ENCODE data around the gene B4GALNT1.
"Not testable (repeated sequence)": the region's sequence is repeated elsewhere in the genome, so short reads cannot be mapped to it uniquely, and the experiment has no call there.

The B4GALNT1 gene

GRCh38 chr12:57645990-57646658, 13.1 kb upstream of the B4GALNT1 start:
- DNase-seq, H3K4me1 Mint-ChIP-seq, ATAC-seq, H3K27ac Mint-ChIP-seq, H3K4me3 Mint-ChIP-seq, H3K9me3 Mint-ChIP-seq: not testable (repeated sequence)
- H3K27me3 Mint-ChIP-seq = peaks cover 16% of the 10 kb centered on the region

- no peaks in the 10 kb centered on the region for H3K4me1 Mint-ChIP-seq
- no peak overlapping the region for H3K27ac Mint-ChIP-seq
- no peaks in the 10 kb centered on the region for H3K9me3 Mint-ChIP-seq
- ATAC-seq (no peak), DNase-seq (no peak)
- H3K4me3 Mint-ChIP-seq = no peak overlapping the region
- peaks cover 27% of the 10 kb centered on the region for H3K27me3 Mint-ChIP-seq
Measured at GRCh38 chr12:57641699-57642442, 8.9 kb upstream of the B4GALNT1 start.

- DNase-seq (no peak), ATAC-seq (no peak)
- Mint-ChIP-seq H3K4me3 (no peak overlapping the region), H3K27ac (no peak overlapping the region), H3K4me1 (no peaks in the 10 kb centered on the region), H3K9me3 (no peaks in the 10 kb centered on the region), H3K27me3 (peaks cover 30% of the 10 kb centered on the region)
Measured at GRCh38 chr12:57640175-57641042, 7.4 kb upstream of the B4GALNT1 start.

- H3K4me1 Mint-ChIP-seq = peaks cover 6% of the 10 kb centered on the region
- DNase-seq (no peak), ATAC-seq (no peak)
- H3K27ac Mint-ChIP-seq = peak overlapping the region in 1 of 2 donors; percentile 77
- H3K27me3 Mint-ChIP-seq = peaks cover 53% of the 10 kb centered on the region
- H3K9me3 Mint-ChIP-seq = no peaks in the 10 kb centered on the region
- H3K4me3 Mint-ChIP-seq = no peak overlapping the region
Measured at GRCh38 chr12:57638096-57638495, 5.1 kb upstream of the B4GALNT1 start.

GRCh38 chr12:57637364-57637763, 4.4 kb upstream of the B4GALNT1 start:
- no peak for DNase-seq
- Mint-ChIP-seq H3K4me3 (no peak overlapping the region), H3K9me3 (no peaks in the 10 kb centered on the region), H3K27ac (no peak overlapping the region), H3K27me3 (peaks cover 51% of the 10 kb centered on the region), H3K4me1 (peaks cover 10% of the 10 kb centered on the region)
- ATAC-seq = no peak

- not testable (repeated sequence) for H3K27ac Mint-ChIP-seq, H3K4me3 Mint-ChIP-seq, H3K9me3 Mint-ChIP-seq, DNase-seq, ATAC-seq
- H3K4me1 Mint-ChIP-seq = peaks cover 16% of the 10 kb centered on the region
- peaks cover 51% of the 10 kb centered on the region for H3K27me3 Mint-ChIP-seq
Measured at GRCh38 chr12:57636731-57637130, 3.7 kb upstream of the B4GALNT1 start.

- DNase-seq = peak; percentile 31 to 41
- Mint-ChIP-seq H3K4me1 (peaks cover 29% of the 10 kb centered on the region), H3K9me3 (no peaks in the 10 kb centered on the region), H3K27ac (peak overlapping the region in 1 of 2 donors; percentile 70), H3K4me3 (peak overlapping the region; percentile 80 to 90), H3K27me3 (peaks cover 80% of the 10 kb centered on the region)
- ATAC-seq = peak; percentile 64
Measured at GRCh38 chr12:57632073-57632957, 686 bp downstream of the B4GALNT1 start.

- ATAC-seq = no peak
- peaks cover 36% of the 10 kb centered on the region for H3K4me1 Mint-ChIP-seq
- peak overlapping the region; percentile 80 to 90 for H3K4me3 Mint-ChIP-seq
- peak in 1 of 2 donors; percentile 15 for DNase-seq
- H3K27me3 Mint-ChIP-seq = peaks cover 87% of the 10 kb centered on the region
- H3K9me3 Mint-ChIP-seq = no peaks in the 10 kb centered on the region
- H3K27ac Mint-ChIP-seq = no peak overlapping the region
Measured at GRCh38 chr12:57631566-57632072, 1.4 kb downstream of the B4GALNT1 start.

- peaks cover 94% of the 10 kb centered on the region for H3K27me3 Mint-ChIP-seq
- H3K4me3 Mint-ChIP-seq = peak overlapping the region in 1 of 2 donors; percentile 90
- no peaks in the 10 kb centered on the region for H3K9me3 Mint-ChIP-seq
- ATAC-seq = no peak
- H3K27ac Mint-ChIP-seq = peak overlapping the region in 1 of 2 donors; percentile 8
- peak in 1 of 2 donors; percentile 8 for DNase-seq
- H3K4me1 Mint-ChIP-seq = peaks cover 42% of the 10 kb centered on the region
Measured at GRCh38 chr12:57630891-57631433, 2.0 kb downstream of the B4GALNT1 start.

GRCh38 chr12:57629897-57630471, 3.0 kb downstream of the B4GALNT1 start:
- Mint-ChIP-seq H3K27ac (no peak overlapping the region), H3K9me3 (no peaks in the 10 kb centered on the region), H3K4me1 (peaks cover 47% of the 10 kb centered on the region), H3K27me3 (peaks cover 97% of the 10 kb centered on the region), H3K4me3 (no peak overlapping the region)
- DNase-seq (peak in 1 of 2 donors; percentile 7), ATAC-seq (no peak)

- H3K27me3 Mint-ChIP-seq = peaks cover 97% of the 10 kb centered on the region
- no peak for ATAC-seq
- peak in 1 of 2 donors; percentile 12 for DNase-seq
- peaks cover 45% of the 10 kb centered on the region for H3K4me1 Mint-ChIP-seq
- H3K27ac Mint-ChIP-seq = no peak overlapping the region
- no peaks in the 10 kb centered on the region for H3K9me3 Mint-ChIP-seq
- H3K4me3 Mint-ChIP-seq = peak overlapping the region; percentile 6 to 71
Measured at GRCh38 chr12:57628280-57629191, 4.5 kb downstream of the B4GALNT1 start.

- no peak overlapping the region for H3K27ac Mint-ChIP-seq
- ATAC-seq = peak; percentile 62
- peak; percentile 32 to 52 for DNase-seq
- no peaks in the 10 kb centered on the region for H3K9me3 Mint-ChIP-seq
- peak overlapping the region; percentile 47 to 71 for H3K4me3 Mint-ChIP-seq
- H3K4me1 Mint-ChIP-seq = peaks cover 39% of the 10 kb centered on the region
- H3K27me3 Mint-ChIP-seq = peaks cover 99% of the 10 kb centered on the region
Measured at GRCh38 chr12:57627501-57628279, 5.3 kb downstream of the B4GALNT1 start.
